Endodermal cell (in vitro differentiated cells): Measurements from ENCODE around the gene POMT2. TPM values are rescaled to one million over a fixed set of nuclear protein-coding genes. Genes with fewer than 3 reads are reported as not detected.

Experiments
- DNase-seq: peaks from one replicate; pipeline ENCODE4 v3.0.0-alpha.2; 2017
- H3K27ac ChIP-seq: 2 replicates; pipeline ENCODE4 v1.5.1; 2013; ENCODE audit warnings: mild to moderate bottlenecking, low read depth, low read length, moderate library complexity
- H3K27me3 ChIP-seq: 2 replicates; pipeline ENCODE4 v1.6.1; 2013; ENCODE audit warnings: mild to moderate bottlenecking, low read length, moderate library complexity; ENCODE audit not compliant: insufficient read depth, control insufficient read depth, poor library complexity, severe bottlenecking
- H3K36me3 ChIP-seq: 2 replicates; pipeline ENCODE4 v1.7.0; 2013; ENCODE audit warnings: mild to moderate bottlenecking, low read length, moderate library complexity; ENCODE audit not compliant: control insufficient read depth, insufficient read depth
- H3K4me1 ChIP-seq: one replicate; pipeline ENCODE4 v1.7.0; 2013; ENCODE audit warnings: low read length; ENCODE audit not compliant: control insufficient read depth, insufficient read depth
- H3K4me3 ChIP-seq: 2 replicates; pipeline ENCODE4 v1.5.1; 2013; ENCODE audit warnings: mild to moderate bottlenecking, low read length, moderate library complexity
- H3K9ac ChIP-seq: 2 replicates; pipeline ENCODE4 v1.6.1; 2013; ENCODE audit warnings: mild to moderate bottlenecking, low read length, moderate library complexity; ENCODE audit not compliant: poor library complexity, severe bottlenecking; ENCODE audit errors: extremely low read depth
- H3K9me3 ChIP-seq: 2 replicates; pipeline ENCODE4 v1.6.1; 2013; ENCODE audit warnings: mild to moderate bottlenecking, low read length, moderate library complexity; ENCODE audit not compliant: control insufficient read depth
- H3K27ac Mint-ChIP-seq: 2 replicates; pipeline ENCODE4 v1.8.0; 2020; ENCODE audit warnings: mixed read lengths
- H3K27me3 Mint-ChIP-seq: 2 replicates; pipeline ENCODE4 v1.8.0; 2021; ENCODE audit warnings: mild to moderate bottlenecking, mixed read lengths; ENCODE audit not compliant: insufficient read depth
- H3K36me3 Mint-ChIP-seq: 2 replicates; pipeline ENCODE4 v1.8.0; 2020; ENCODE audit warnings: low read depth, mixed read lengths
- H3K4me1 Mint-ChIP-seq: 2 replicates; pipeline ENCODE4 v1.8.0; 2020; ENCODE audit warnings: mixed read lengths
- H3K4me3 Mint-ChIP-seq: 2 replicates; pipeline ENCODE4 v1.8.0; 2020; ENCODE audit warnings: mild to moderate bottlenecking, moderate library complexity, mixed read lengths
- H3K9me3 Mint-ChIP-seq: 2 replicates; pipeline ENCODE4 v1.8.0; 2020; ENCODE audit warnings: mild to moderate bottlenecking, mixed read lengths
- WGBS, 2 experiments: methylation state at CpG; one replicate each; pipeline versions ENCODE4 v1.1.5 to v1.1.7; 2013; ENCODE audit warnings: missing lambda C conversion rate in 2 of 2, mixed read lengths in 1 of 2; ENCODE audit not compliant: insufficient coverage in 1 of 2, insufficient read length in 1 of 2; 5-methylcytosine and 5-hydroxymethylcytosine counted together
- total RNA-seq, 2 donors: library from RNA; stranded (reverse); fragmentation: NEBNext Ultra II Directional in 1 of 2; extraction: Animal tissue kit (Norgen Biotek cat#: 25700) in 1 of 2; gene quantifications; 2 replicates in 1 of 2; 3 replicates in 1 of 2; pipeline ENCODE4 v1.2.1, GENCODE V29; 2021
- TF ChIP-seq, protein P1 (sequence below): fragments of 200-600 bp; sonication (generic); conservative IDR thresholded peaks from 2 replicates; pipeline ENCODE4 v1.5.0; 2021; ENCODE audit warnings: antibody characterized with exemption, mild to moderate bottlenecking

Gene POMT2
- total RNA-seq, 2 donors from 2014 or later: 58.5 to 70.6 TPM

DNA sequence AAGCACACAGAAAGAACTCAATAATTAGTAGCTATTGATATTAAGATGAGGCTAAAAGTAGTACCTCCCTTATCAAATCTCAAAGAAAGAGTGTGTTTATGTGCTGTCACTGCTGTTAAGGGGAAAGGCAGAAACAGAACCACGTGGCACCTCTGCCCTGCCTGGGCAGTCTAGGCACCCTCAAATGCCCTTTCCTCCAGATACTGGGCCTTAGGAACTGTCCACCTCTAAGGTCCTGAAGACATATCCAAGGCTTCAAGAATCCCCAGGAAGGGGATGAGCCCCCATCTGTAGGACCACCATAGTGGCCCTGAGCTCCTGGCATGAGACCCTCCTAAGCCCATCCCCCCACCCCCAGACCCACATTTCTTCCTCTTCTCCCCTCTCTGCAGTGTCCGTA, 78.7 kb downstream of the POMT2 start:
- no peaks in the 10 kb centered on the region for H3K9me3 ChIP-seq
- DNase-seq: no peak
- no peaks in the 10 kb centered on the region for H3K4me1 ChIP-seq
- Mint-ChIP-seq H3K4me3 (no peak overlapping the region), H3K27me3 (peaks cover 5% of the 10 kb centered on the region), H3K36me3 (no peaks in the 10 kb centered on the region), H3K9me3 (no peaks in the 10 kb centered on the region), H3K4me1 (no peaks in the 10 kb centered on the region), H3K27ac (no peak overlapping the region)
- TF ChIP-seq, protein P1, sequence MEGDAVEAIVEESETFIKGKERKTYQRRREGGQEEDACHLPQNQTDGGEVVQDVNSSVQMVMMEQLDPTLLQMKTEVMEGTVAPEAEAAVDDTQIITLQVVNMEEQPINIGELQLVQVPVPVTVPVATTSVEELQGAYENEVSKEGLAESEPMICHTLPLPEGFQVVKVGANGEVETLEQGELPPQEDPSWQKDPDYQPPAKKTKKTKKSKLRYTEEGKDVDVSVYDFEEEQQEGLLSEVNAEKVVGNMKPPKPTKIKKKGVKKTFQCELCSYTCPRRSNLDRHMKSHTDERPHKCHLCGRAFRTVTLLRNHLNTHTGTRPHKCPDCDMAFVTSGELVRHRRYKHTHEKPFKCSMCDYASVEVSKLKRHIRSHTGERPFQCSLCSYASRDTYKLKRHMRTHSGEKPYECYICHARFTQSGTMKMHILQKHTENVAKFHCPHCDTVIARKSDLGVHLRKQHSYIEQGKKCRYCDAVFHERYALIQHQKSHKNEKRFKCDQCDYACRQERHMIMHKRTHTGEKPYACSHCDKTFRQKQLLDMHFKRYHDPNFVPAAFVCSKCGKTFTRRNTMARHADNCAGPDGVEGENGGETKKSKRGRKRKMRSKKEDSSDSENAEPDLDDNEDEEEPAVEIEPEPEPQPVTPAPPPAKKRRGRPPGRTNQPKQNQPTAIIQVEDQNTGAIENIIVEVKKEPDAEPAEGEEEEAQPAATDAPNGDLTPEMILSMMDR: no peak
- H3K27me3 ChIP-seq: no peaks in the 10 kb centered on the region
- no peak overlapping the region for H3K4me3 ChIP-seq
- 60 to 81% methylated on average over 2 of the region's 2 CpGs for WGBS, 2 experiments
- H3K36me3 ChIP-seq: no peaks in the 10 kb centered on the region
- no peak overlapping the region for H3K9ac ChIP-seq
- H3K27ac ChIP-seq: no peak overlapping the region

- H3K36me3 Mint-ChIP-seq: no peaks in the 10 kb centered on the region
- no peaks in the 10 kb centered on the region for H3K4me1 Mint-ChIP-seq
These were observed 80.3 kb downstream of the POMT2 start for GRCh38 chr14:77240336-77240915.

DNA sequence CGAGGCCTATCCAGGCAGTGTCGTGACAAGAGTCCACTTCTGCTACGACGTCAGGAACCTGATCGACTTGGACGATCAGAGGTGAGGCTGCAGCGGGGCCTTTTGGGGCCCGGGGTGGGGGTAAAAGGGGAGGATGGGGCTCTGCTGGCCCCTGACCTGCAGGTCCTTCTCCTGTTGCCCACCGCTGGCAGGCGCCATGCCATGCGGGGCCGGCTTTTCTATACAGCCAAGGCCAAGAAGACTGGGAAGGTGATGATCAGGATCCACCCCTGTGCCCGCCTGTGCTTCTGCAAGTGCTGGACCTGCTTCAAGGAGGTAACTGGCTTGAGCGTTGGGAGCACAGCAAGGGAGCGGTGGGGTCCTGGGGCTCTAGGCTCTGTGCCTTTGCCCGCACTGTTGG, 81.3 kb downstream of the POMT2 start:
- Mint-ChIP-seq H3K9me3 (no peaks in the 10 kb centered on the region), H3K4me1 (no peaks in the 10 kb centered on the region), H3K36me3 (no peaks in the 10 kb centered on the region), H3K27me3 (peaks cover 5% of the 10 kb centered on the region), H3K27ac (no peak overlapping the region), H3K4me3 (no peak overlapping the region)
- TF ChIP-seq, protein P1: no peak
- no peak overlapping the region for H3K9ac ChIP-seq
- H3K4me1 ChIP-seq: no peaks in the 10 kb centered on the region
- no peaks in the 10 kb centered on the region for H3K27me3 ChIP-seq
- H3K9me3 ChIP-seq: no peaks in the 10 kb centered on the region
- WGBS, 2 experiments: 95 to 97% methylated on average over 5 to 16 of the region's 16 CpGs
- H3K36me3 ChIP-seq: no peaks in the 10 kb centered on the region
- no peak overlapping the region for H3K4me3 ChIP-seq
- DNase-seq: no peak
- no peak overlapping the region for H3K27ac ChIP-seq

More at GRCh38 chr14:77240336-77240915, 80.3 kb downstream of the POMT2 start:
- Histone ChIP-seq H3K9me3 (no peaks in the 10 kb centered on the region), H3K27me3 (no peaks in the 10 kb centered on the region), H3K4me1 (no peaks in the 10 kb centered on the region), H3K9ac (no peak overlapping the region), H3K27ac (no peak overlapping the region), H3K36me3 (no peaks in the 10 kb centered on the region), H3K4me3 (no peak overlapping the region)
- Mint-ChIP-seq H3K4me3 (no peak overlapping the region), H3K9me3 (no peaks in the 10 kb centered on the region), H3K27ac (no peak overlapping the region), H3K27me3 (peaks cover 5% of the 10 kb centered on the region)
- no peak for DNase-seq
- 89 to 90% methylated on average over 12 to 15 of the region's 15 CpGs for WGBS, 2 experiments
- TF ChIP-seq, protein P1: no peak
